Measurements from ENCODE around the gene POLR2I. TPM values are rescaled to one million over a fixed set of nuclear protein-coding genes. Genes with fewer than 3 reads are reported as not detected.

POLR2I gene
- total and polyA plus RNA-seq, 9 of the 15 experiments (the other 6 are each of a cell fraction or from before 2014, with no cell fraction given): 28.0 to 283 (median 123) TPM

DNA sequence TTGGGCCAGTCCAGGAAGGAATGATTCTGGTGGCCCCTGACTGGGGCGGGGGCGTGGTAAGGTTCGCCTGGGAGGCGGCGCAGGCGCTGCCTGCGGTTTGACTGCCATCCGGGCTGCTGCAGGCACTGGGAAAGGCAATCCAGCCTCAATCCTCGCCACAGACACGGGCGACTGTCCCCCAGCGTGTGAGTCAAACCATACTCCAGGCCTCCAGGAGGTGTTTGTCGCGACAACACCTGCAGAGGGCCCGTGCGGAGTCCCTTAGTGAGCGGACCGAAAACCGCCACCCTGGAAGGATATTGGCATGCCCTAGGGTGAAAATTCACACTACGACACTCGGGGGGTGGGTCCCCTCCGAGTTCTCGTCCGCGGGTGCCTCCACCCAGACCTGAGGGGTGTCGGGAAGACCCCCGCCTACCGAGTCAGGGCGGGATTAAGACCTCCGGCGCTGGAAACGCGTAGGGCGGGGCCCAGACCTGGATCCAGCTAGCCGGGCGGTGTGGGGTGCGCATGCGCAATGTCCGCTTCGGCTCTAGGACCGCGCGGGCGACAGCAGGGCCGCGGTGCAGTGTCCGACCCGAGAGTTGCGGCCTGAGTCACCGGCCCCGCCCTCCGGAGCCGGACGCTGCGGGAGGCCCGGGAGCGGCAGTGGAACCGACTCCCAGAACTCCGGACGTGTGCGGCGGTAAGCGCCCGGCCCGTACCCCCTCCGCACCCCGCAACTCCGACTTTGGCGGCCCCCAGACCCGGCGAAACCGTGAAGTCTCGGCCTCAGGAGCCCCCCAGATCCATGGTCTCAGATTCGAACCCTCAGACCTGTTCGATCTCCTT is 25.0 kb upstream of the POLR2I start, which contains the start of gene CAPNS1 (continued):
- TF ChIP-seq, protein P1, sequence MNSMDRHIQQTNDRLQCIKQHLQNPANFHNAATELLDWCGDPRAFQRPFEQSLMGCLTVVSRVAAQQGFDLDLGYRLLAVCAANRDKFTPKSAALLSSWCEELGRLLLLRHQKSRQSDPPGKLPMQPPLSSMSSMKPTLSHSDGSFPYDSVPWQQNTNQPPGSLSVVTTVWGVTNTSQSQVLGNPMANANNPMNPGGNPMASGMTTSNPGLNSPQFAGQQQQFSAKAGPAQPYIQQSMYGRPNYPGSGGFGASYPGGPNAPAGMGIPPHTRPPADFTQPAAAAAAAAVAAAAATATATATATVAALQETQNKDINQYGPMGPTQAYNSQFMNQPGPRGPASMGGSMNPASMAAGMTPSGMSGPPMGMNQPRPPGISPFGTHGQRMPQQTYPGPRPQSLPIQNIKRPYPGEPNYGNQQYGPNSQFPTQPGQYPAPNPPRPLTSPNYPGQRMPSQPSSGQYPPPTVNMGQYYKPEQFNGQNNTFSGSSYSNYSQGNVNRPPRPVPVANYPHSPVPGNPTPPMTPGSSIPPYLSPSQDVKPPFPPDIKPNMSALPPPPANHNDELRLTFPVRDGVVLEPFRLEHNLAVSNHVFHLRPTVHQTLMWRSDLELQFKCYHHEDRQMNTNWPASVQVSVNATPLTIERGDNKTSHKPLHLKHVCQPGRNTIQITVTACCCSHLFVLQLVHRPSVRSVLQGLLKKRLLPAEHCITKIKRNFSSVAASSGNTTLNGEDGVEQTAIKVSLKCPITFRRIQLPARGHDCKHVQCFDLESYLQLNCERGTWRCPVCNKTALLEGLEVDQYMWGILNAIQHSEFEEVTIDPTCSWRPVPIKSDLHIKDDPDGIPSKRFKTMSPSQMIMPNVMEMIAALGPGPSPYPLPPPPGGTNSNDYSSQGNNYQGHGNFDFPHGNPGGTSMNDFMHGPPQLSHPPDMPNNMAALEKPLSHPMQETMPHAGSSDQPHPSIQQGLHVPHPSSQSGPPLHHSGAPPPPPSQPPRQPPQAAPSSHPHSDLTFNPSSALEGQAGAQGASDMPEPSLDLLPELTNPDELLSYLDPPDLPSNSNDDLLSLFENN (IDR thresholded peaks at IDR 0.05; ENCODE audit: low read depth in 2 of 2, low read length in 2 of 2): peak in 1 of 2 experiments; percentile 27; a peak in 1 of 4 replicates
- TF ChIP-seq, protein P2, sequence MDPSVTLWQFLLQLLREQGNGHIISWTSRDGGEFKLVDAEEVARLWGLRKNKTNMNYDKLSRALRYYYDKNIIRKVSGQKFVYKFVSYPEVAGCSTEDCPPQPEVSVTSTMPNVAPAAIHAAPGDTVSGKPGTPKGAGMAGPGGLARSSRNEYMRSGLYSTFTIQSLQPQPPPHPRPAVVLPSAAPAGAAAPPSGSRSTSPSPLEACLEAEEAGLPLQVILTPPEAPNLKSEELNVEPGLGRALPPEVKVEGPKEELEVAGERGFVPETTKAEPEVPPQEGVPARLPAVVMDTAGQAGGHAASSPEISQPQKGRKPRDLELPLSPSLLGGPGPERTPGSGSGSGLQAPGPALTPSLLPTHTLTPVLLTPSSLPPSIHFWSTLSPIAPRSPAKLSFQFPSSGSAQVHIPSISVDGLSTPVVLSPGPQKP (CRISPR knock-in tag; IDR thresholded peaks at IDR 0.05): no peak
- TF ChIP-seq GABPB1 (CRISPR knock-in tag; IDR thresholded peaks at IDR 0.05) (peak; percentile 76), GABPA (tag; conservative IDR thresholded peaks at IDR 0.05; ENCODE audit: low read depth) (peak; percentile 52), NR1H2 (CRISPR knock-in tag; IDR thresholded peaks at IDR 0.05) (no peak), ZNF184 (CRISPR knock-in tag; IDR thresholded peaks at IDR 0.05) (no peak), TBP (optimal IDR thresholded peaks at IDR 0.05; ENCODE audit: low read depth, low read length) (peak; percentile 49), HMGN3 (IDR thresholded peaks at IDR 0.05; ENCODE audit: borderline replicate concordance, extremely low read depth, insufficient read length, low read depth, low read length) (peak; percentile 94), ZNF764 (CRISPR knock-in tag; IDR thresholded peaks at IDR 0.05; ENCODE audit: low read depth) (peak; percentile 55; the same call in 1 of the 2 replicates)
- TF ChIP-seq, protein P3, sequence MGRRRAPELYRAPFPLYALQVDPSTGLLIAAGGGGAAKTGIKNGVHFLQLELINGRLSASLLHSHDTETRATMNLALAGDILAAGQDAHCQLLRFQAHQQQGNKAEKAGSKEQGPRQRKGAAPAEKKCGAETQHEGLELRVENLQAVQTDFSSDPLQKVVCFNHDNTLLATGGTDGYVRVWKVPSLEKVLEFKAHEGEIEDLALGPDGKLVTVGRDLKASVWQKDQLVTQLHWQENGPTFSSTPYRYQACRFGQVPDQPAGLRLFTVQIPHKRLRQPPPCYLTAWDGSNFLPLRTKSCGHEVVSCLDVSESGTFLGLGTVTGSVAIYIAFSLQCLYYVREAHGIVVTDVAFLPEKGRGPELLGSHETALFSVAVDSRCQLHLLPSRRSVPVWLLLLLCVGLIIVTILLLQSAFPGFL (CRISPR knock-in tag; IDR thresholded peaks at IDR 0.05): 0 out of 2 replicates have a peak, but pooled peaks have one; percentile 84
- TF ChIP-seq, protein P4, sequence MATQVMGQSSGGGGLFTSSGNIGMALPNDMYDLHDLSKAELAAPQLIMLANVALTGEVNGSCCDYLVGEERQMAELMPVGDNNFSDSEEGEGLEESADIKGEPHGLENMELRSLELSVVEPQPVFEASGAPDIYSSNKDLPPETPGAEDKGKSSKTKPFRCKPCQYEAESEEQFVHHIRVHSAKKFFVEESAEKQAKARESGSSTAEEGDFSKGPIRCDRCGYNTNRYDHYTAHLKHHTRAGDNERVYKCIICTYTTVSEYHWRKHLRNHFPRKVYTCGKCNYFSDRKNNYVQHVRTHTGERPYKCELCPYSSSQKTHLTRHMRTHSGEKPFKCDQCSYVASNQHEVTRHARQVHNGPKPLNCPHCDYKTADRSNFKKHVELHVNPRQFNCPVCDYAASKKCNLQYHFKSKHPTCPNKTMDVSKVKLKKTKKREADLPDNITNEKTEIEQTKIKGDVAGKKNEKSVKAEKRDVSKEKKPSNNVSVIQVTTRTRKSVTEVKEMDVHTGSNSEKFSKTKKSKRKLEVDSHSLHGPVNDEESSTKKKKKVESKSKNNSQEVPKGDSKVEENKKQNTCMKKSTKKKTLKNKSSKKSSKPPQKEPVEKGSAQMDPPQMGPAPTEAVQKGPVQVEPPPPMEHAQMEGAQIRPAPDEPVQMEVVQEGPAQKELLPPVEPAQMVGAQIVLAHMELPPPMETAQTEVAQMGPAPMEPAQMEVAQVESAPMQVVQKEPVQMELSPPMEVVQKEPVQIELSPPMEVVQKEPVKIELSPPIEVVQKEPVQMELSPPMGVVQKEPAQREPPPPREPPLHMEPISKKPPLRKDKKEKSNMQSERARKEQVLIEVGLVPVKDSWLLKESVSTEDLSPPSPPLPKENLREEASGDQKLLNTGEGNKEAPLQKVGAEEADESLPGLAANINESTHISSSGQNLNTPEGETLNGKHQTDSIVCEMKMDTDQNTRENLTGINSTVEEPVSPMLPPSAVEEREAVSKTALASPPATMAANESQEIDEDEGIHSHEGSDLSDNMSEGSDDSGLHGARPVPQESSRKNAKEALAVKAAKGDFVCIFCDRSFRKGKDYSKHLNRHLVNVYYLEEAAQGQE (IDR thresholded peaks at IDR 0.05; ENCODE audit: borderline replicate concordance): no peak
- TF ChIP-seq, protein P4 (CRISPR knock-in tag; IDR thresholded peaks at IDR 0.05; ENCODE audit: low read depth): 0 out of 2 replicates have a peak, but pooled peaks have one; percentile 17

Data from K562 (cell line).